T-cell (primary cell): ENCODE results near the gene COG5. TPM values are rescaled to one million over a fixed set of nuclear protein-coding genes. Genes with fewer than 3 reads are reported as not detected.
A peak's percentile ranks its signal among the peaks of the same experiment; 100 is the strongest.

Experiments used
- ATAC-seq, 4 experiments: fragments of 200-7000 bp in 3 of 4; fragments of 150-1000 bp in 1 of 4; cut with Tn5 transposase; replicated peaks in 1 of 4; 1 replicate in 3 of 4; 2 replicates in 1 of 4; pipeline ENCODE4 v1.10.0; 2021; ENCODE audit warnings: moderate library complexity in 3 of 4, mild to moderate bottlenecking in 2 of 4, moderate number of reproducible peaks in 1 of 4
- CTCF ChIA-PET, 2 donors: fragments of 300-600 bp; sonication (Branson Sonifier 250); formaldehyde crosslinking; loops; one replicate each; lab custom pipeline; 2022; ENCODE audit warnings: antibody characterized with exemption in 2 of 2; lab: Charles Lee
- POLR2A ChIA-PET, 2 donors: fragments of 300-600 bp; sonication (Branson Sonifier 250); formaldehyde crosslinking; loops; one replicate each; lab custom pipeline; 2022; ENCODE audit warnings: antibody characterized with exemption in 2 of 2; lab: Charles Lee
- DNase-seq, 35 experiments: peaks; one replicate each; pipeline versions ENCODE4 v3.0.0 to v3.0.0-alpha.2; 2013 to 2023
- H3K27ac ChIP-seq: one replicate; pipeline ENCODE4 v1.5.1; 2013; ENCODE audit warnings: low read length
- H3K27me3 ChIP-seq, 2 experiments: replicated peaks in 1 of 2; 1 replicate in 1 of 2; 2 replicates in 1 of 2; pipeline versions ENCODE4 v1.6.1 to v1.7.0; 2013; ENCODE audit warnings: low read length in 1 of 2, mixed read lengths in 1 of 2; ENCODE audit not compliant: control insufficient read depth in 2 of 2, insufficient read depth in 2 of 2; ENCODE audit errors: extremely low read depth in 1 of 2
- H3K36me3 ChIP-seq, 2 donors: 1 replicate in 1 of 2; 2 replicates in 1 of 2; pipeline versions ENCODE4 v1.6.1 to v1.7.0; 2013; ENCODE audit warnings: low read length in 1 of 2; ENCODE audit not compliant: control insufficient read depth in 2 of 2, insufficient read depth in 1 of 2; ENCODE audit errors: extremely low read depth in 1 of 2
- H3K4me1 ChIP-seq, 2 experiments: 1 replicate in 1 of 2; 2 replicates in 1 of 2; pipeline versions ENCODE4 v1.6.1 to v1.7.0; 2013; ENCODE audit warnings: low read length in 2 of 2, mixed read lengths in 1 of 2; ENCODE audit not compliant: insufficient read depth in 2 of 2, control insufficient read depth in 1 of 2; ENCODE audit errors: extremely low read depth in 1 of 2
- H3K4me3 ChIP-seq, 2 donors: 1 replicate in 1 of 2; 2 replicates in 1 of 2; pipeline versions ENCODE4 v1.5.1 to v1.7.0; 2013; ENCODE audit warnings: mild to moderate bottlenecking in 2 of 2, low read length in 1 of 2, moderate library complexity in 1 of 2; ENCODE audit not compliant: control insufficient read depth in 1 of 2; ENCODE audit errors: extremely low read depth in 1 of 2
- H3K9me3 ChIP-seq: 2 replicates; pipeline ENCODE4 v1.7.0; 2013
- H3K27ac Mint-ChIP-seq, 2 donors: one replicate each; pipeline ENCODE4 v1.8.0; 2020 to 2021; ENCODE audit warnings: mild to moderate bottlenecking in 2 of 2, mixed read lengths in 2 of 2
- H3K27me3 Mint-ChIP-seq, 2 donors: one replicate each; pipeline ENCODE4 v1.8.0; 2021 to 2022; ENCODE audit warnings: mixed read lengths in 2 of 2
- H3K36me3 Mint-ChIP-seq: one replicate; pipeline ENCODE4 v1.8.0; 2021; ENCODE audit warnings: mixed read lengths
- H3K4me1 Mint-ChIP-seq, 3 donors: one replicate each; pipeline ENCODE4 v1.8.0; 2020 to 2022; ENCODE audit warnings: mixed read lengths in 3 of 3, mild to moderate bottlenecking in 1 of 3
- H3K4me3 Mint-ChIP-seq, 3 donors: one replicate each; pipeline ENCODE4 v1.8.0; 2020 to 2022; ENCODE audit warnings: mild to moderate bottlenecking in 3 of 3, mixed read lengths in 3 of 3, moderate library complexity in 3 of 3
- H3K9me3 Mint-ChIP-seq, 3 donors: one replicate each; pipeline ENCODE4 v1.8.0; 2020 to 2022; ENCODE audit warnings: mixed read lengths in 3 of 3
- WGBS: methylation state at CpG from one replicate; pipeline ENCODE4 v1.1.5; 2013; ENCODE audit warnings: missing lambda C conversion rate; ENCODE audit not compliant: insufficient coverage; 5-methylcytosine and 5-hydroxymethylcytosine counted together
- total RNA-seq, 35 experiments: library from RNA in 6 of 35; stranded (reverse) in 6 of 35; fragments of 120-200 nt in 1 of 35; gene quantifications; one replicate each; pipeline versions ENCODE4 v1.2.1 to v1.2.4 and lab custom pipeline; 2013 to 2026

Gene COG5
- total RNA-seq, 5 donors from 2014 or later (not counting 1 experiment from before 2014, with no cell fraction given) = 37.3 to 83.8 (median 55.4) TPM

- peak within 1 kb of the TSS; percentile 99 to 100 for H3K27ac Mint-ChIP-seq
- peaks cover 5% of the 10 kb centered on the region for H3K36me3 Mint-ChIP-seq
- H3K9me3 Mint-ChIP-seq = no peaks in the 10 kb centered on the region
- ChIA-PET CTCF (interaction anchor here (0.5 to 4.5 kb wide), 22 partner anchors 9 to 1637 kb away, joined by 3 to 101 read pairs (median 4); partner anchors contain the start of genes CCDC71L (in 1 of the 2), PIK3CG (in 1 of the 2) and RINT1 (in 1 of the 2)), POLR2A (interaction anchor here (0.6 to 3.7 kb wide), 40 partner anchors 12 to 1637 kb away, joined by 3 to 76 read pairs (median 6); partner anchors contain the start of genes PIK3CG (in 2 of the 2), CBLL1 (in 1 of the 2), NAMPT (in 1 of the 2) and RINT1 (in 1 of the 2))
- ATAC-seq (peak; percentile 84 to 88 (median 86)), DNase-seq (peak; percentile 92 to 100 (median 98))
- Histone ChIP-seq H3K36me3 (no peaks in the 10 kb centered on the region), H3K27me3 (no peaks in the 10 kb centered on the region), H3K27ac (peak within 1 kb of the TSS; percentile 96), H3K4me1 (peaks cover 18 to 25% of the 10 kb centered on the region in 2 experiments), H3K9me3 (no peaks in the 10 kb centered on the region), H3K4me3 (peak within 1 kb of the TSS; percentile 90 to 92)
- WGBS = under 1% methylated on average over 38 of the region's 44 CpGs
- H3K4me1 Mint-ChIP-seq = peaks cover 29 to 44% (median 37%) of the 10 kb centered on the region in 3 donors
- peak within 1 kb of the TSS; percentile 93 to 98 (median 94) for H3K4me3 Mint-ChIP-seq
- H3K27me3 Mint-ChIP-seq = peaks cover 2 to 5% of the 10 kb centered on the region in 2 donors
Observed at GRCh38 chr7:107168233-107169119, 395.2 kb downstream of the COG5 start, which contains the start of gene HBP1. TSS of gene HBP1 (plus strand) at chr7:107169003. CDS start at chr7:107179894, 10,891 bp downstream.

GRCh38 chr7:107167483-107168232 lies 396.1 kb downstream of the COG5 start:
- peak in 27 of 35 experiments; percentile 24 to 86 (median 73) for DNase-seq
- peaks cover 4% of the 10 kb centered on the region for H3K36me3 Mint-ChIP-seq
- no peaks in the 10 kb centered on the region for H3K9me3 Mint-ChIP-seq
- peak overlapping the region; percentile 96 for H3K27ac ChIP-seq
- H3K27ac Mint-ChIP-seq = peak overlapping the region; percentile 99 to 100
- no peaks in the 10 kb centered on the region for H3K9me3 ChIP-seq
- peak overlapping the region; percentile 58 to 90 for H3K4me3 ChIP-seq
- no CpG with 5 or more reads among the region's 15 CpGs for WGBS
- H3K4me1 Mint-ChIP-seq = peaks cover 21 to 36% (median 28%) of the 10 kb centered on the region in 3 donors
- H3K4me1 ChIP-seq = peaks cover 16 to 19% of the 10 kb centered on the region in 2 experiments
- ATAC-seq = peak; percentile 8 to 21 (median 12)
- CTCF ChIA-PET = interaction anchor here (0.6 to 4.5 kb wide), 23 partner anchors 8 to 1636 kb away, joined by 3 to 101 read pairs (median 5); partner anchors contain the start of genes CCDC71L (in 1 of the 2), PIK3CG (in 1 of the 2) and RINT1 (in 1 of the 2)
- H3K27me3 Mint-ChIP-seq = peaks cover 2 to 5% of the 10 kb centered on the region in 2 donors
- no peaks in the 10 kb centered on the region for H3K27me3 ChIP-seq
- no peaks in the 10 kb centered on the region for H3K36me3 ChIP-seq
- POLR2A ChIA-PET = interaction anchor here (0.6 to 3.7 kb wide), 21 partner anchors 12 to 883 kb away, joined by 3 to 76 read pairs (median 6); partner anchors contain the start of genes CBLL1 (in 1 of the 2), NAMPT (in 1 of the 2) and PIK3CG (in 1 of the 2)
- H3K4me3 Mint-ChIP-seq = peak overlapping the region; percentile 93 to 98 (median 94)

GRCh38 chr7:107166736-107167426 lies 396.8 kb downstream of the COG5 start:
- peak overlapping the region in 1 of 2 donors; percentile 58 for H3K4me3 ChIP-seq
- no peak for DNase-seq
- no CpG with 5 or more reads among the region's 5 CpGs for WGBS
- H3K27ac Mint-ChIP-seq = peak overlapping the region; percentile 99 to 100
- no peaks in the 10 kb centered on the region for H3K9me3 Mint-ChIP-seq
- CTCF ChIA-PET = interaction anchor here (0.6 to 4.5 kb wide), 13 partner anchors 14 to 895 kb away, joined by 3 to 101 read pairs (median 5); no protein-coding TSS in a partner anchor
- peak overlapping the region; percentile 96 for H3K27ac ChIP-seq
- ATAC-seq = no peak
- no peaks in the 10 kb centered on the region for H3K36me3 ChIP-seq
- no peaks in the 10 kb centered on the region for H3K9me3 ChIP-seq
- peaks cover 4% of the 10 kb centered on the region for H3K36me3 Mint-ChIP-seq
- peaks cover 20 to 32% (median 25%) of the 10 kb centered on the region in 3 donors for H3K4me1 Mint-ChIP-seq
- H3K27me3 Mint-ChIP-seq = peaks cover 2 to 5% of the 10 kb centered on the region in 2 donors
- H3K27me3 ChIP-seq = no peaks in the 10 kb centered on the region
- POLR2A ChIA-PET = interaction anchor here (0.5 to 3.7 kb wide), 15 partner anchors 8 to 882 kb away, joined by 3 to 76 read pairs (median 6); no protein-coding TSS in a partner anchor
- peak overlapping the region; percentile 93 to 98 (median 94) for H3K4me3 Mint-ChIP-seq
- peaks cover 15 to 18% of the 10 kb centered on the region in 2 experiments for H3K4me1 ChIP-seq

DNA sequence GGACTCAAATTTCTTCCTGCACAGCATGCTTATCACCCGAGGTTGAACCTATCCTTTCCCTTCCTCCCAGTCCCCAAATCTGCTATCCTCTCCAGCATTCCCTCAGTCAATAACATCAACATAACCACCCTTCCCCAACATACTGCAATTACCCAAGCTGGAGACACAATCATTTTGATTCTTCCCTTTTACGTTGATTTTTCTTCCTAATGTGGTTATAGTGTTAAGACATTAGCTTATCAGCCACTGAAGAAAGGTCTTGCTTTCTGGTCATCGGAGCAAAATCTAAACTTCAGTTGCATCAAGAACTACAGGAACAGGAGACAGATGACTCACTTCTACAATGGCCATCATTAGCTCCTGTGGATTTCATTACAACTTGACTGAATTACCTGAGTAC lies 398.4 kb downstream of the COG5 start:
- Mint-ChIP-seq H3K4me1 (peaks cover 14 to 23% (median 15%) of the 10 kb centered on the region in 3 donors), H3K4me3 (no peak overlapping the region), H3K9me3 (no peaks in the 10 kb centered on the region), H3K36me3 (no peaks in the 10 kb centered on the region), H3K27me3 (peaks cover 2 to 5% of the 10 kb centered on the region in 2 donors), H3K27ac (no peak overlapping the region)
- Histone ChIP-seq H3K27me3 (no peaks in the 10 kb centered on the region), H3K36me3 (no peaks in the 10 kb centered on the region), H3K27ac (no peak overlapping the region), H3K4me1 (peaks cover 8 to 16% of the 10 kb centered on the region in 2 experiments), H3K9me3 (no peaks in the 10 kb centered on the region), H3K4me3 (no peak overlapping the region)
- WGBS = 57% methylated on average over 1 of the region's 3 CpGs
- ChIA-PET POLR2A (no interaction called here), CTCF (interaction anchor here (1.4 to 1.6 kb wide), 2 partner anchors 17 to 372 kb away, joined by 5 to 6 read pairs; no protein-coding TSS in a partner anchor)
- no peak for DNase-seq
- no peak for ATAC-seq

DNA sequence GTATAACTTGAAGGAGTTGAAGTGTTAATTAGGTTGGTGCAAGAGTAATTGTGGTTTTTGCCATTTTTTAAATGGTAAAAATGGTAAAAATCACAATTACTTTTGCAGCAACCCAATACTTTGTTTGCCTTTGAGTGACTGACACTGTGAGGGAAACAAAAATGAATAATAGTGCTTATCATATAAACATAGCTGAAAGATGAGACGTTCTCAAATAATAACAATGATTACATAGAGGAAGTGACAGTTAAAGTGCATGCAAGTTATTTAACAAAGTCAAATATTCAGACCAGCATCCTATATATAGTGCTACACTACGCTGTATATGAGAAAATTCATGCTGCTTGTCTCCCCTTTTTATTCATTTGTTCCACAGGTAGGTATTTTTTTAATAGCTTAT lies 399.6 kb downstream of the COG5 start:
- H3K9me3 Mint-ChIP-seq = no peaks in the 10 kb centered on the region
- Histone ChIP-seq H3K36me3 (no peaks in the 10 kb centered on the region), H3K27ac (no peak overlapping the region), H3K4me1 (peaks cover 5 to 10% of the 10 kb centered on the region in 2 experiments), H3K27me3 (no peaks in the 10 kb centered on the region), H3K9me3 (no peaks in the 10 kb centered on the region), H3K4me3 (no peak overlapping the region)
- peaks cover 2 to 5% of the 10 kb centered on the region in 2 donors for H3K27me3 Mint-ChIP-seq
- no peak for DNase-seq
- H3K4me1 Mint-ChIP-seq = peaks cover 6 to 17% (median 10%) of the 10 kb centered on the region in 3 donors
- no peak overlapping the region for H3K4me3 Mint-ChIP-seq
- ChIA-PET CTCF (interaction anchor here (0.6 to 1.6 kb wide), 7 partner anchors 14 to 373 kb away, joined by 3 to 6 read pairs (median 4); no protein-coding TSS in a partner anchor), POLR2A (interaction anchor here in 1 of 2 donors (0.6 to 0.7 kb wide), 2 partner anchors 292 to 888 kb away, joined by 4 to 5 read pairs; no protein-coding TSS in a partner anchor)
- H3K36me3 Mint-ChIP-seq = no peaks in the 10 kb centered on the region
- ATAC-seq = no peak
- no CpG with 5 or more reads among the region's 2 CpGs for WGBS
- H3K27ac Mint-ChIP-seq = peak overlapping the region in 1 of 2 donors; percentile 44
